D721Med (cell line): Measurements from ENCODE around the gene VWF.
"Not testable (repeated sequence)": the region's sequence is repeated elsewhere in the genome, so short reads cannot be mapped to it uniquely, and the experiment has no call there.

ENCODE experiments used
- DNase-seq: peaks from one replicate; pipeline ENCODE4 v3.0.0; 2011; ENCODE audit warnings: low spot score; ENCODE audit not compliant: insufficient read length
- FAIRE-seq: peaks from 2 replicates; lab custom pipeline; 2011; peaks lifted over from hg19 to GRCh38; lab: Jason Lieb, UNC
- TF ChIP-seq, protein P1 (sequence below): IDR thresholded peaks from 2 replicates; pipeline ENCODE4 v1.5.1; 2012; ENCODE audit warnings: mild to moderate bottlenecking, control low read depth; ENCODE audit not compliant: insufficient read depth; ENCODE audit errors: missing control alignments

The VWF gene

DNA sequence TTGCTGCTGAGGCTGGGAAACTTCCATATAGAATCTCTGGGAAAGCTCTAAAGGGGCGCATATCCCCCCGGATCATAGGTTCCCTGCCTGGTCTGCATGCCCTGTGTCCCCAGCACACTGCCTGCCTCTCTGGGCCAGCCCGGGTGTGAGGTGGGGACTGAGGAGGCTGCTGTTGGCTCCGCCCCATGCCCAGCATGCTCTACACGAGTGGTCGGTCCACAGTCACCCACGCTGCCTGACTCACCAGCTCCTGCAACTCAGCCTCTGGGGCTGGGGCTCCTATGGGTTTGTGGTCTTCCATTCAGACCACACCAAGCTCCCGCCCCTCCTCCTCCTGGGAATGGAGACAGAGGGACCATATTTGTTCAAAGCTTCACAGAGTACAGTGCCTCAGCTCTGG lies 90.9 kb downstream of the VWF start:
- TF ChIP-seq, protein P1, sequence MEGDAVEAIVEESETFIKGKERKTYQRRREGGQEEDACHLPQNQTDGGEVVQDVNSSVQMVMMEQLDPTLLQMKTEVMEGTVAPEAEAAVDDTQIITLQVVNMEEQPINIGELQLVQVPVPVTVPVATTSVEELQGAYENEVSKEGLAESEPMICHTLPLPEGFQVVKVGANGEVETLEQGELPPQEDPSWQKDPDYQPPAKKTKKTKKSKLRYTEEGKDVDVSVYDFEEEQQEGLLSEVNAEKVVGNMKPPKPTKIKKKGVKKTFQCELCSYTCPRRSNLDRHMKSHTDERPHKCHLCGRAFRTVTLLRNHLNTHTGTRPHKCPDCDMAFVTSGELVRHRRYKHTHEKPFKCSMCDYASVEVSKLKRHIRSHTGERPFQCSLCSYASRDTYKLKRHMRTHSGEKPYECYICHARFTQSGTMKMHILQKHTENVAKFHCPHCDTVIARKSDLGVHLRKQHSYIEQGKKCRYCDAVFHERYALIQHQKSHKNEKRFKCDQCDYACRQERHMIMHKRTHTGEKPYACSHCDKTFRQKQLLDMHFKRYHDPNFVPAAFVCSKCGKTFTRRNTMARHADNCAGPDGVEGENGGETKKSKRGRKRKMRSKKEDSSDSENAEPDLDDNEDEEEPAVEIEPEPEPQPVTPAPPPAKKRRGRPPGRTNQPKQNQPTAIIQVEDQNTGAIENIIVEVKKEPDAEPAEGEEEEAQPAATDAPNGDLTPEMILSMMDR, result no peak

DNA sequence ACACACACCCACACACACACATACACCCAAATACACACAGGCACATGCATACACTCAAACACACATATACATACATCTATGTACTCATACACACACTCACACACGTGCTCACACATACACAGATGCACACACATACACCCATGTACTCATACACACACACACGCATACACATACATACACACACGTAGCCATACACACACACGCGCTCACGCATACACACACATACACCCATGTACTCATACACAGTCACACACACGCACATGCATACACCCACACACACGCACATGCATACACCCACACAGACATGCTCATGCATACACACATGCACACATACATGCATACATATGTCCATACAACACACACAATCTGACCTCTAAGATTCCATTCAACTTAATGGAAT lies 91.7 kb downstream of the VWF start:
- TF ChIP-seq, protein P1, result no peak

More for the DNA sequence above, 90.9 kb downstream of the VWF start:
- FAIRE-seq (no peak), DNase-seq (no peak)

DNA sequence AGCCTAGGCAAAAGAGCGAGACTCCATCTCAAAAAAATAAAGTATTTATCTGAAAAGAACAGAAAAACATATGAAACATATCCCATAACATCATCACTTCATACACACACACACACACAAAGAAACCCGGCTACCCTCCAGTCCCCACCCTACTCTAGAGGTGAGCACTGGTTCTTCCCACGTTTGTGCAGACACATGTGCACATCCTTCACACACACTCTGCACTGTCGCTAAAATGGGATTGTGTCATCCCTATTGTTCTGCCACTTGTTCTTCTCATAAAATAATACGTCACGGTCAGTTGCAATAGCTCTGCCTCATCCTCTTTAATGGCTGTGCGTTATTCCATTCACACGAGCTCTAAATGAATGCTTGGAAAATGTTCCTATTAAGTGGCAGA lies 93.5 kb downstream of the VWF start:
- no peak for FAIRE-seq
- no peak for DNase-seq
- TF ChIP-seq, protein P1, result no peak

More for the DNA sequence above, 91.7 kb downstream of the VWF start:
- DNase-seq, result no peak
- no peak for FAIRE-seq

DNA sequence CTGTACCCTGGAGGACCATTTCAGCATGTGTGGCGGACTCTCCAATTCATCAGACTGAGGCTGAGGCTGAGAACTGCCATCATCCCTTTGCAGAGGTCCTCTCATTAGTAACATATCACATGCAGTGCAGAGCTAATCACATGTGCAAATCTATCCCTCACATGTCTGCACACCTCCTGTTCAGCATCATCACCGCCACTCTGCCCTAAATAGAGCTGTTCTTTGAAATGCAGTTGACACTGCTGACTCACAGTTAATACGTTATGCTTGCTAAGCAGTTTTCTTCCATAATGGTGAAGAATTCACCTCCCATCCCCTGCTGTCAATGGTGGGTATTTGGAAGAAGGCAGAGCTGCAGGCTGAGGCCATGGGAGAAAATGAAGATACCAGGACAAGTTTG lies 94.4 kb downstream of the VWF start:
- FAIRE-seq, result no peak
- TF ChIP-seq, protein P1, result no peak

DNA sequence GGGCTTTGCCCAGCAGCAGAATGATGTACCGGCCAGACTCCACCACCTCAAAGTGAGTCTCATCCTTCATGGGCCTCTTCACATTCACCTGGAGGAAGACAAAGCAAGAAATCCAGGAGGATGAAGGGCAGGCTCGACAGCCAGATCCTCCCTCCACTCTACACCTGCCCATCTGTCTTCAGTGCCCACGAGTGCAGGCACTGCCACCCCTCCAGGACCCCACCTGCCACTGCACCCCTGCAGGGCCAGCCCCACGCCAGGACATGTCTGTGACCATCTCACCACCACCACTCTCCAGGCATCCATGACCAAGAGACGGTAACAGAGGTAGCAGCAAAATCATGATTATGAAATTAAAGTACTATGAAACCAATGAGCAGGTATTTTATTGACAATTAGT lies 95.1 kb downstream of the VWF start:
- FAIRE-seq, result no peak
- TF ChIP-seq, protein P1, result no peak
- no peak for DNase-seq

More for the DNA sequence above, 94.4 kb downstream of the VWF start:
- no peak for DNase-seq

DNA sequence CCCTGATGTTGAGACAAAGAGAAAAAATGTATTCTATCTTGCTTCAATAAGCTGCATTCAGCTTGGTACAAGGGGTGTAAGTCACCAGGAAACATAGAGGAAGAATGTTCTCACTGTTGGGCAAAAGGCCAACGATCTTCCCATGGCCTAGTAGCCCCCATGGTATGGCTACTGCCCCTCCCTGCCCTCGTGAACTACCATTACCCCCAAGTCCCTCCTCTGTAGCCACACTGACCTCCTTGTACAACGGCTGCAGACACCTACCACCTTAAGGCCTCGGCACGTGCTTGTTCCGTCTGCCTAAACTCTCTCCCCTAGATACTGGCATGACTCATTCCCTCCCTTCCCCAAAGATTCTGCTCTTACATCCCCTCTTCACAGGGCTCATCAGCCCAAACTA lies 97.5 kb downstream of the VWF start:
- TF ChIP-seq, protein P1, result no peak
- FAIRE-seq (no peak), DNase-seq (no peak)

DNA sequence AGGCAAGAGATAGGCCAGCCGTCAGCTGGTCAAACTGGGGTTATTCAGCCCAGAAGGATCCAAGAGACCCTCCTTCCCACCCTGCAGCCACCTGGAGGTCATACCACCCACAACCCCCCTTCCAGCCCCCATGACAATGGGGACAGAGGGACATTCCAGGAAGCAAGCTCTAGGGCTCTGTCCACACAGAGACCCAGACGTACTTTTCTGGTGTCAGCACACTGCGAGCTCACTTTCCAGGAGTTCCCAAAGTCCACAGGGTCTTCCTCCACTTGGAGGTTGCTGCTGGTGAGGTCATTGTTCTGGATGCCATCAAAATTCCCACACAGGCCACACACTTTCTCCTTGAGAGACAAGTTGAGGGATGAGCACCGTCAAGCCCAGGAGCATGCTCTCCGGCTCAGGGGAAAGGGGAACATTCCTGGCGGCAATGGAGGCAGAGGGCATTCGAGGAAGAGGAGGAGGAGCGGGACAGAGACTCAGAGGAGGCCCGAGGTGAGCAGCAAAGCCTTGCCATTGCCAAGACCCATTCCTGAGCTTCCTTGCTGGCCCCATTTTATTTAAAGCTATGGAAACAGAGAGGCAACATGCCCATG lies 98.7 kb downstream of the VWF start:
- not testable (repeated sequence) for FAIRE-seq, DNase-seq

DNA sequence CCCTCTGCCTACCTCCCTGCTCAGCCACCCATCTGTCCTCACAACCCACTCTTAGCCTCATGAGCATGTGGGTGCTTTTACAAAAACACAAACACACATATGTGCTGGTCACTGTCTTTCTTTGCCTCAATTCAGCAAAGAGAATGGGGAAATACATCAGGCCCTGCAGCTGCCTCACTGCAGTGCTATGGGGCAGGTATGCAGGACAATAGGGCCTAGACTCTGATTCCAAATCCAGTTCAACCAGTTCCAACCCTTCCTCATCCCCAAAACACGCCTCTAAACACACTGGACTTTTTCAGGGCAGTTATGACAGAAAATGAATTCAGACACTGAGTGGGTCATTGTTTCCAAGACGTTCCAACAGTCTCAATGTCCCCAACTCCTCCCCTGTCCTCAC lies 100.4 kb downstream of the VWF start:
- not testable (repeated sequence) for DNase-seq, FAIRE-seq
